Mesenchymal stem cell (in vitro differentiated cells and primary cell): Measurements from ENCODE around the gene C15orf39.

Experiments
- DNase-seq: peaks from one replicate; pipeline ENCODE4 v3.0.0-alpha.2; 2013
- H2AFZ ChIP-seq: one replicate; pipeline ENCODE4 v1.6.1; 2013; ENCODE audit warnings: low read depth, mild to moderate bottlenecking, control low read depth, inconsistent platforms, low read length, moderate library complexity
- H2AK5ac ChIP-seq: 2 replicates; pipeline ENCODE4 v1.6.1; 2013; ENCODE audit warnings: low read length, moderate library complexity, mild to moderate bottlenecking, inconsistent platforms; ENCODE audit not compliant: severe bottlenecking
- H2BK120ac ChIP-seq: one replicate; pipeline ENCODE4 v1.6.1; 2013; ENCODE audit warnings: low read depth, mild to moderate bottlenecking, inconsistent platforms, low read length, moderate library complexity
- H2BK12ac ChIP-seq, 2 experiments: one replicate each; pipeline ENCODE4 v1.6.1; 2013; ENCODE audit warnings: inconsistent platforms in 2 of 2, low read length in 2 of 2, mild to moderate bottlenecking in 2 of 2, moderate library complexity in 2 of 2, control low read depth in 1 of 2
- H2BK15ac ChIP-seq: one replicate; pipeline ENCODE4 v1.6.1; 2013; ENCODE audit warnings: mild to moderate bottlenecking, low read depth, inconsistent platforms; ENCODE audit not compliant: poor library complexity, severe bottlenecking
- H2BK5ac ChIP-seq: 2 replicates; pipeline ENCODE4 v1.6.1; 2013; ENCODE audit warnings: low read depth, mild to moderate bottlenecking, low read length, control low read depth, inconsistent platforms; ENCODE audit not compliant: poor library complexity, severe bottlenecking
- H3K14ac ChIP-seq, 2 experiments: one replicate each; pipeline ENCODE4 v1.6.1; 2013; ENCODE audit warnings: inconsistent platforms in 2 of 2, low read length in 2 of 2, control low read depth in 1 of 2, mild to moderate bottlenecking in 1 of 2, moderate library complexity in 1 of 2
- H3K18ac ChIP-seq, 2 experiments: one replicate each; pipeline ENCODE4 v1.6.1; 2013; ENCODE audit warnings: inconsistent platforms in 2 of 2, low read length in 2 of 2, control low read depth in 1 of 2, low read depth in 1 of 2, mild to moderate bottlenecking in 1 of 2
- H3K23ac ChIP-seq, 2 experiments: one replicate each; pipeline ENCODE4 v1.6.1; 2013; ENCODE audit warnings: inconsistent platforms in 2 of 2, low read length in 2 of 2, mild to moderate bottlenecking in 2 of 2, moderate library complexity in 2 of 2, control low read depth in 1 of 2
- H3K27ac ChIP-seq: 2 replicates; pipeline ENCODE4 v1.5.1; 2013; ENCODE audit warnings: mild to moderate bottlenecking, moderate library complexity, low read length, control low read depth, inconsistent platforms; ENCODE audit not compliant: poor library complexity, severe bottlenecking
- H3K27me3 ChIP-seq, 2 experiments: 2 replicates each; pipeline versions ENCODE4 v1.6.1 to v1.7.0; 2013; ENCODE audit warnings: low read length in 2 of 2, mild to moderate bottlenecking in 2 of 2, moderate library complexity in 2 of 2, control low read depth in 1 of 2, inconsistent platforms in 1 of 2; ENCODE audit not compliant: control insufficient read depth in 1 of 2, insufficient read depth in 1 of 2
- H3K36me3 ChIP-seq, 2 experiments: 2 replicates each; pipeline versions ENCODE4 v1.6.1 to v1.7.0; 2013; ENCODE audit warnings: low read length in 2 of 2, control low read depth in 1 of 2, inconsistent platforms in 1 of 2, low read depth in 1 of 2, mild to moderate bottlenecking in 1 of 2; ENCODE audit not compliant: insufficient read depth in 2 of 2, control insufficient read depth in 1 of 2
- H3K4ac ChIP-seq, 2 experiments: one replicate each; pipeline ENCODE4 v1.6.1; 2013; ENCODE audit warnings: inconsistent platforms in 2 of 2, low read length in 2 of 2, mild to moderate bottlenecking in 2 of 2, moderate library complexity in 2 of 2, control low read depth in 1 of 2, low read depth in 1 of 2
- H3K4me1 ChIP-seq: 2 replicates; pipeline ENCODE4 v1.6.1; 2013; ENCODE audit warnings: low read depth, low read length, control low read depth; ENCODE audit not compliant: control insufficient read depth, insufficient read depth
- H3K4me2 ChIP-seq: 2 replicates; pipeline ENCODE4 v1.6.1; 2013; ENCODE audit warnings: low read length, mild to moderate bottlenecking, inconsistent platforms; ENCODE audit not compliant: poor library complexity, severe bottlenecking
- H3K4me3 ChIP-seq, 2 experiments: 2 replicates each; pipeline versions ENCODE4 v1.5.1 to v1.7.0; 2013; ENCODE audit warnings: low read length in 2 of 2, mild to moderate bottlenecking in 2 of 2, control low read depth in 1 of 2, low read depth in 1 of 2; ENCODE audit not compliant: insufficient read depth in 1 of 2
- H3K79me1 ChIP-seq: replicated peaks from 2 replicates; pipeline ENCODE4 v1.6.1; 2013; ENCODE audit warnings: mild to moderate bottlenecking, control low read depth, low read length, inconsistent platforms; ENCODE audit not compliant: poor library complexity, severe bottlenecking
- H3K9ac ChIP-seq: 2 replicates; pipeline ENCODE4 v1.7.0; 2013; ENCODE audit warnings: mild to moderate bottlenecking, low read length, moderate library complexity
- H3K9me3 ChIP-seq: 2 replicates; pipeline ENCODE4 v1.7.0; 2013; ENCODE audit warnings: mild to moderate bottlenecking, low read length; ENCODE audit not compliant: control insufficient read depth
- H4K8ac ChIP-seq: one replicate; pipeline ENCODE4 v1.6.1; 2013; ENCODE audit warnings: inconsistent platforms, mild to moderate bottlenecking, low read length, moderate library complexity
- H4K91ac ChIP-seq: one replicate; pipeline ENCODE4 v1.6.1; 2013; ENCODE audit warnings: mild to moderate bottlenecking, low read length, inconsistent platforms
- WGBS: methylation state at CpG from one replicate; pipeline ENCODE4 v1.1.7; 2013; ENCODE audit warnings: mixed read lengths; 5-methylcytosine and 5-hydroxymethylcytosine counted together

The C15orf39 gene

GRCh38 chr15:75235051-75235673 lies 33.5 kb downstream of the C15orf39 start:
- H3K27ac ChIP-seq: no peak overlapping the region
- WGBS: 87% methylated on average over 9 of the region's 10 CpGs
- no peak overlapping the region for H2BK5ac ChIP-seq
- no peak overlapping the region for H3K4ac ChIP-seq
- H2AK5ac ChIP-seq: no peak overlapping the region
- H4K8ac ChIP-seq: no peak overlapping the region
- no peak overlapping the region for H3K14ac ChIP-seq
- no peak overlapping the region for H2AFZ ChIP-seq
- H2BK12ac ChIP-seq: no peak overlapping the region
- H3K79me1 ChIP-seq: no peaks in the 10 kb centered on the region
- no peaks in the 10 kb centered on the region for H3K9me3 ChIP-seq
- H2BK15ac ChIP-seq: no peak overlapping the region
- H3K18ac ChIP-seq: no peak overlapping the region
- no peaks in the 10 kb centered on the region for H3K36me3 ChIP-seq
- no peak overlapping the region for H3K4me2 ChIP-seq
- H3K4me1 ChIP-seq: no peaks in the 10 kb centered on the region
- DNase-seq: no peak
- no peak overlapping the region for H4K91ac ChIP-seq
- no peak overlapping the region for H3K9ac ChIP-seq
- no peak overlapping the region for H3K23ac ChIP-seq
- H3K4me3 ChIP-seq: no peak overlapping the region
- peaks cover 48 to 90% of the 10 kb centered on the region in 2 experiments for H3K27me3 ChIP-seq
- H2BK120ac ChIP-seq: no peak overlapping the region

DNA sequence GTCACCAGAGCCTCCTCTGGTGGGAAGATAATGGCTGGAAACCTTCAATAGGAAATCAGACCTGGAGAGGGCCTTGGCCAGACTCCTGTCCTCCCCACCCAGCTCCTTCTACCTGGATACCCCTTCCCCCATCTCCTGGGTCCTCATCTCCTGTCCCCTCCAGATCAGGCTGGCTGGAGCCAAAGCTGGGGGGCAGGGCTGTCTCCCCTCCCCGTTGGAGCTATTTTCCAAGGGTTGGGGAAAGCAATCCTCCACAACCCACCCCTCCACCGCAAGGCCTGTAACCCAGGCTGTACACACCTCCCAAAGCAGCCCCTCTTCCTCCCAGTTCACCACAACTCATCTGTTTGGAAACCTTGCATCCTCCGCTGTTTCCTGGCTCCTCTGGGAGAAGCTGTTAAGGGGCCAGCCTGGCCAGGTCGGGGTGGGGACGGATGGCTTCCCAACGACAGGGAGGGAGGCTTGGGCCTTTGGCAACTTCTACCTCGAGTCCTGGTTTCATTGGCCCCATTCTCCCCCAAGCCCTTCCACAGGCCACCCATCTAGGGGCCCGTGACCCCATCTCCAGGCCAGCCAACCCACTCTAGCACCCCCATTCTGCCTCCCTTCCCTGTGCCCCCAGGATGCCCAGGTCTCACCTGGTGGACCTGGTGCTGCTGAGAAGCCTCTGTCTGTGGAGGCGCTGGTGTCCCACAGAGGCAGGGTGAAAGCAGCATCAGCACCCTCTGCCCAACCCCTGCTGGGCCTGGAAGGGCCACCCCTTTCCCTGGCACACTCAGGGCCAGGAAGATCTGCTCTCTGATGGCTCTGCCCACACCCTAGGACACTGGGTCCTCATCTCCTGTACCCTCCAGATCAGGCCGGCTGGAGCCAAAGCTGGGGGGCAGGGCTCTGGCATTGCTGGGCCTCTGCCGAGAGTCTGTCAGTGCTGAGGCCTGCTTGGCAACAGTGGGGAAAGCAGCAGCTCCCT lies 34.4 kb downstream of the C15orf39 start:
- H3K9ac ChIP-seq: no peak overlapping the region
- no peak overlapping the region for H3K27ac ChIP-seq
- WGBS: 69% methylated on average over 11 of the region's 11 CpGs
- DNase-seq: no peak
- H3K4me3 ChIP-seq: no peak overlapping the region
- no peaks in the 10 kb centered on the region for H3K9me3 ChIP-seq
- H3K14ac ChIP-seq: no peak overlapping the region
- H4K8ac ChIP-seq: no peak overlapping the region
- no peak overlapping the region for H3K4ac ChIP-seq
- H3K36me3 ChIP-seq: no peaks in the 10 kb centered on the region
- H3K23ac ChIP-seq: no peak overlapping the region
- H4K91ac ChIP-seq: no peak overlapping the region
- H2BK120ac ChIP-seq: no peak overlapping the region
- H2BK5ac ChIP-seq: no peak overlapping the region
- no peak overlapping the region for H2AFZ ChIP-seq
- peaks cover 52 to 95% of the 10 kb centered on the region in 2 experiments for H3K27me3 ChIP-seq
- no peak overlapping the region for H2BK15ac ChIP-seq
- H3K4me1 ChIP-seq: no peaks in the 10 kb centered on the region
- H3K4me2 ChIP-seq: no peak overlapping the region
- H3K18ac ChIP-seq: no peak overlapping the region
- no peak overlapping the region for H2AK5ac ChIP-seq
- no peaks in the 10 kb centered on the region for H3K79me1 ChIP-seq
- H2BK12ac ChIP-seq: no peak overlapping the region

DNA sequence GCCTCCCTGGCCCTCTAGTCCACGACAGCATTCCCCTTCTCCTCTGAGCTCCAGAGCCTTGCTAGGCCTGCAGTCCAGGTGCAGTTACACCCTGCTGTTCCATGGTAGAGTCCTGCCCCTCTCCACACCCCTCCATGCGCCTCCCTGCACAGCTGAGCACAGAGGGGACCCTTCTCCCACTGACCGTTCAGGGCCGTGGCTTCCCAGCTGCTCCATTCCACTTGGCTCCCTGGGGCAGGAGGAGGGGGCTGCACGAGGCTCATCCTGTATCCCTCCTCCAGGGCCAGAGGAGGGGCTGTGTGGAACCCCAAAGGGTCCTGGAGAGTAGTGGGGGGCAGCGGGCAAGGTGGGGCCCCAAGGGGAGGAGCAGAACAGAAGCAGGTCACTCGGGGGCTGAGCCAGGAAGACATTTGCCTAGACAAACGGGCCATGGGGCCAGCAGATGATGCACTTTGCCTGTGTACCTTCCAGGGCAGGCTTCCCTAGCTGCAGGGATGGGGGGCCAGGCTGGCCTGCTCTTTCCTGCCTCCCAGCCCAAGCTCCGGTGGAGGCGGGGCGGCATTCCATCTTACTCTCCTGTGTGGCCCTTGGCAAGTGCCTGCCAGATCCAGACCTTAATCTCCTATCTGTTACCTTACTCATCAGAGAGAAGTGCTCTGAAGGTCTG lies 35.8 kb downstream of the C15orf39 start:
- Histone ChIP-seq H3K36me3 (no peaks in the 10 kb centered on the region), H3K14ac (no peak overlapping the region)

DNA sequence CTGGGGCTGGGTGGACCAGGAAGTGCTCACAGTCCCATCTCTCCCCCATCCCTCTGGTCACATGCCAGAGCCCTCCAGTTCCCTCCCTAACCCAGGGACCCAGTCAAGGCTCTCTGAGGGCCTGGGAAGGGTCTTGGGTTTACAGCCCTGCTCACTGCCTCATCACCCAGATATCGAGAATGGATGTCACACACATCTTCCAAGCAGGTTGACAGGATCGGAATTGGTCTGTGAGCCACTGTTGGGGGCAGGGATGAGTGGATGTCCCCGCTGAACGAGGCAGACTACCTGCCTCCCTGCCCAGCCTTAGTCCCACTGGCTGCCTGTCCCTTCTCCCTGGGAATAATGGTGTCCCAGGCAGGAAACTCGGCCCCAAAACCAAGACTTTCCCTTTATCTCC lies 36.5 kb downstream of the C15orf39 start:
- Histone ChIP-seq H3K27ac (no peak overlapping the region), H4K91ac (no peak overlapping the region), H3K4me1 (no peaks in the 10 kb centered on the region), H3K4me2 (no peak overlapping the region), H2AFZ (no peak overlapping the region), H2AK5ac (no peak overlapping the region), H2BK15ac (no peak overlapping the region), H3K14ac (no peak overlapping the region), H2BK12ac (no peak overlapping the region), H3K4me3 (no peak overlapping the region), H4K8ac (no peak overlapping the region), H3K4ac (no peak overlapping the region), H3K36me3 (no peaks in the 10 kb centered on the region), H3K27me3 (peaks cover 38 to 77% of the 10 kb centered on the region in 2 experiments), H3K79me1 (no peaks in the 10 kb centered on the region), H2BK5ac (no peak overlapping the region), H3K9ac (no peak overlapping the region), H3K18ac (no peak overlapping the region), H3K9me3 (no peaks in the 10 kb centered on the region), H2BK120ac (no peak overlapping the region), H3K23ac (no peak overlapping the region)
- 86% methylated on average over 5 of the region's 5 CpGs for WGBS
- DNase-seq: no peak

More for the DNA sequence above, 35.8 kb downstream of the C15orf39 start:
- Histone ChIP-seq H2AFZ (no peak overlapping the region), H3K23ac (no peak overlapping the region), H2AK5ac (no peak overlapping the region), H2BK120ac (no peak overlapping the region), H2BK12ac (no peak overlapping the region), H3K79me1 (no peaks in the 10 kb centered on the region), H3K27ac (no peak overlapping the region), H3K4me3 (no peak overlapping the region), H2BK15ac (no peak overlapping the region), H3K27me3 (peaks cover 45 to 83% of the 10 kb centered on the region in 2 experiments), H3K4me2 (no peak overlapping the region), H4K91ac (no peak overlapping the region), H3K4ac (no peak overlapping the region), H4K8ac (no peak overlapping the region), H3K9me3 (no peaks in the 10 kb centered on the region), H3K4me1 (no peaks in the 10 kb centered on the region), H3K9ac (no peak overlapping the region), H3K18ac (no peak overlapping the region), H2BK5ac (no peak overlapping the region)
- DNase-seq: no peak
- WGBS: 68% methylated on average over 11 of the region's 11 CpGs
